Measurements from ENCODE around the gene USP21. TPM values are rescaled to one million over a fixed set of nuclear protein-coding genes. Genes with fewer than 3 reads are reported as not detected.

The USP21 gene
- polyA plus RNA-seq, 1 experiment, result 19.3 TPM

DNA sequence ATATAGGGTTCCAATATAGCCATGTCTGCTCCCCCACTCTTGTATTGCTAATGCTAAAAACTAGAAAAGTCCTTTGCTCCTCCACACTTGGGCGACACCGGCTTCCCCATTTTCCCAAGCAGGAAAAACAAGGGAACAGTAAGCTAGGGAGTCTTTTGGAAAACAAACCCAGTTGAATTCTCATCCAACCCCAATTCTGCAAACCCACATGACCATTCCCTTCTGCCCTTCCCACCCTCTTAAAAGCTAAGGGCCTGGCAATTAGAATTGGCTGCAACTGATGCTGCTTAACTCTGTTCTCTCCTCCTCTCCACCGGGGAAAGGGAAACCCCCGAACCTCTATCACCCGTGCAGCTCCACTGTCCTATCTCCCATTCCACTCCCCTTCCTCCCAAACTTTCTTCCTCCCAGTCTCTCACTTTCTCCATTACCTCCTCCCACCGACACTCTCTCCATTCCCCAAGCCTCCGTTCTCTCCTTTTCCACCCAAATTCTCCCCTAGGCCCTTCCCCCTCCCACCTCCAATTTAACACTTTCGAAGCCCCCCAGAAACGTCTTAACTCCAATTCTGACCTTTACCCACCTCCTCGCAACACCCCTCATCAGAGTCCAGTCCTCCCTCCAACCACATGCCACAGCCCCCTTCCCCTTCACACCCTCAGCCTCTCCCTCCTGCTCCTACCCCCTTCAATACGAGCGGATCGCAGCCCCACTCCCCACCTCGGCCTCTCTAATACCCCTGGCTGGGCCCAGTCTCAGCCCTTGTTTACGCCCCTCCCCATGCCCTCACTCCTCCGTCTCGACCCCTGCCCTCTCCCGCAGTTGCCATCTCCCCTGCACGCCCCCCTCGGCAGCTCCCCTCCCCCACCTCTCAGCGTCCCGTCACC is 27.5 kb upstream of the USP21 start:
- Histone ChIP-seq H3K27me3 (ENCODE audit: control insufficient read depth, insufficient read depth, low read length) (no peaks in the 10 kb centered on the region), H3K36me3 (ENCODE audit: control insufficient read depth, insufficient read depth, low read length) (peaks cover 7% of the 10 kb centered on the region), H3K4me3 (ENCODE audit: low read depth, low read length) (peak overlapping the region; percentile 97)
- no peak for DNase-seq (ENCODE audit: low read depth)
- TF ChIP-seq, protein P1, sequence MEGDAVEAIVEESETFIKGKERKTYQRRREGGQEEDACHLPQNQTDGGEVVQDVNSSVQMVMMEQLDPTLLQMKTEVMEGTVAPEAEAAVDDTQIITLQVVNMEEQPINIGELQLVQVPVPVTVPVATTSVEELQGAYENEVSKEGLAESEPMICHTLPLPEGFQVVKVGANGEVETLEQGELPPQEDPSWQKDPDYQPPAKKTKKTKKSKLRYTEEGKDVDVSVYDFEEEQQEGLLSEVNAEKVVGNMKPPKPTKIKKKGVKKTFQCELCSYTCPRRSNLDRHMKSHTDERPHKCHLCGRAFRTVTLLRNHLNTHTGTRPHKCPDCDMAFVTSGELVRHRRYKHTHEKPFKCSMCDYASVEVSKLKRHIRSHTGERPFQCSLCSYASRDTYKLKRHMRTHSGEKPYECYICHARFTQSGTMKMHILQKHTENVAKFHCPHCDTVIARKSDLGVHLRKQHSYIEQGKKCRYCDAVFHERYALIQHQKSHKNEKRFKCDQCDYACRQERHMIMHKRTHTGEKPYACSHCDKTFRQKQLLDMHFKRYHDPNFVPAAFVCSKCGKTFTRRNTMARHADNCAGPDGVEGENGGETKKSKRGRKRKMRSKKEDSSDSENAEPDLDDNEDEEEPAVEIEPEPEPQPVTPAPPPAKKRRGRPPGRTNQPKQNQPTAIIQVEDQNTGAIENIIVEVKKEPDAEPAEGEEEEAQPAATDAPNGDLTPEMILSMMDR (IDR thresholded peaks at IDR 0.05; ENCODE audit: insufficient read depth, low read depth, low read length), result no peak
- ChIA-PET CTCF (interaction anchor here (0.9 to 4.4 kb wide), 5 partner anchors 9 to 86 kb away, joined by 3 to 25 read pairs (median 3); partner anchors contain the start of genes KLHDC9 and USF1), POLR2A (no interaction called here)

DNA sequence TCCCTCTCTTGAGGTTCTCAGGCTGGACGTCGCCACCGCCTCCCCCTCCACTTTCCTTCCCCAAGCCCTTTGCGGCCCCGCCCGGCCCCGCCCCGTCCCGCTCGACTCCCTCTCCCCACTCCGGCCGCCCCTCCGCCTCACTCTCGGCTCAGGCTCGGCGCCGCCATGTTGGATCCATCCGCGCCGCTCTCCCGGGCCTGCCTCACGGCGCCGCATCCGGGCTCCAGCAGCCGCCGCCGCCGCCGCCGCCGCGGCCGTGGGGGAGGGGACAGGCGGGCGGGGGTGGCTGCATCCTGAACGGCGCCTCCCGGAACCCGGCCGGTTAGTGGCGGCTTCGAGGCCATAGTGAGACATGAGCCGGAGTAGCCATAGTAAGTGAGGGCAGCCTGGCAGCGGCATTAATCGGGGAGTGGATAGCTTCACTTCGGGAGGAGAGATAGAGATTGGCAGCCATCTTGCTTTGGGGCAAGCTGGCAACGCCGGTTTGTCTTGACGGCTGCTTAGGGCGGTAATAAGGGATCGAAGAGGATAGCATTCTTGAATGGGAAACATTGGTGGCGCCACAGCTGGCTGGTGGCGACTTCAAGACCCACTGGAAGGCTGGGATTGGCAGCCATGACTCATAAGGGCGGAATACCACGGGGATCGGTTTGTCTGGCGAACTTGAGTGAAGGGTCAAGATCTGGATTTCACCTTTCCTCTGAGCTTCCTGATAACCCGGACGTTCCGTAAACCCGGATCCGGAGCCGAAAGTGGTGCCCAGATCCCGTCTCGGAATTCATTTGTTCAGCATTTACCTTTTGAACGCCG is 26.7 kb upstream of the USP21 start, which contains the start of gene DEDD:
DEDD (minus strand) TSS at position 258 of the 810 bp plus-strand sequence. CDS start 8,205 bp downstream, outside the sequence.
- DNase-seq (ENCODE audit: low read depth), result peak; percentile 88
- CTCF ChIA-PET, result interaction anchor here (0.9 to 4.4 kb wide), 8 partner anchors 9 to 1334 kb away, joined by 3 to 25 read pairs (median 3); partner anchors contain the start of genes KLHDC9, PPOX and USF1
- Histone ChIP-seq H3K36me3 (ENCODE audit: control insufficient read depth, insufficient read depth, low read length) (peaks cover 7% of the 10 kb centered on the region), H3K27me3 (ENCODE audit: control insufficient read depth, insufficient read depth, low read length) (no peaks in the 10 kb centered on the region), H3K4me3 (ENCODE audit: low read depth, low read length) (peak within 1 kb of the TSS; percentile 97)
- POLR2A ChIA-PET, result interaction anchor here (0.8 to 1.1 kb wide), 3 partner anchors 15 to 69 kb away, joined by 3 to 6 read pairs (median 4); partner anchors contain the start of genes NDUFS2, NIT1, PFDN2 and UFC1
- TF ChIP-seq, protein P1 (IDR thresholded peaks at IDR 0.05; ENCODE audit: insufficient read depth, low read depth, low read length), result 0 out of 2 replicates have a peak, but pooled peaks have one; percentile 6

DNA sequence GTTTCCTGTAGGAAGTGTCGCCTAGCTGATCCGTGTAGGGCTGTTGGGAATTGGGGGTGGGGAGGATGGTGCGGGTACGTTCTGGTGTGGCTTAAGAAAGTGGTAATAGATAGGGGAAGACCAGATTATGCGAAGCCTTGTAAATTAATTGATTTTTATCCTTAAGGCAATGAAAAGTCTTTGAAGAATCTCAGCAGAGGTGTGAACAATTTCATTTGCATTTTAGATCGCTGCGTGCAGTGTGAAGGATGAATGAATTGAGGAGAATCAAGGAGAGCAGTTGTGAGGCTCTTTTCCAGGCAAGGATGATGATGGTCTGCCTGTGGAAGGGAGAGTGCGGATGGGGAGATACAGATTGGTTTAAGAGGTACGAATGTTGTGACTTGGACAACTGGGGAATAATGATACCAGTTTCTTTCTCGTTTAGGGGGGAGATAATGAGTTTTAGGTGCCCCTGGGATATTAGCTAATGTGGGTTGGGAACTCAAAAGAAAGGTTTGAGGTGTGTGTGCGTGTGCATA is 26.0 kb upstream of the USP21 start:
- peaks cover 4% of the 10 kb centered on the region; the same call in 1 of the 2 replicates for H3K36me3 ChIP-seq (ENCODE audit: control insufficient read depth, insufficient read depth, low read length)
- peak overlapping the region; percentile 97 for H3K4me3 ChIP-seq (ENCODE audit: low read depth, low read length)
- TF ChIP-seq, protein P1 (IDR thresholded peaks at IDR 0.05; ENCODE audit: insufficient read depth, low read depth, low read length), result no peak
- H3K27me3 ChIP-seq (ENCODE audit: control insufficient read depth, insufficient read depth, low read length), result no peaks in the 10 kb centered on the region
- POLR2A ChIA-PET, result interaction anchor here (0.8 to 1.1 kb wide), 3 partner anchors 15 to 69 kb away, joined by 3 to 6 read pairs (median 4); partner anchors contain the start of genes NDUFS2, NIT1, PFDN2 and UFC1
- DNase-seq (ENCODE audit: low read depth), result no peak
- CTCF ChIA-PET, result interaction anchor here (0.9 to 4.4 kb wide), 8 partner anchors 8 to 1334 kb away, joined by 3 to 25 read pairs (median 3); partner anchors contain the start of genes KLHDC9, PPOX and USF1

DNA sequence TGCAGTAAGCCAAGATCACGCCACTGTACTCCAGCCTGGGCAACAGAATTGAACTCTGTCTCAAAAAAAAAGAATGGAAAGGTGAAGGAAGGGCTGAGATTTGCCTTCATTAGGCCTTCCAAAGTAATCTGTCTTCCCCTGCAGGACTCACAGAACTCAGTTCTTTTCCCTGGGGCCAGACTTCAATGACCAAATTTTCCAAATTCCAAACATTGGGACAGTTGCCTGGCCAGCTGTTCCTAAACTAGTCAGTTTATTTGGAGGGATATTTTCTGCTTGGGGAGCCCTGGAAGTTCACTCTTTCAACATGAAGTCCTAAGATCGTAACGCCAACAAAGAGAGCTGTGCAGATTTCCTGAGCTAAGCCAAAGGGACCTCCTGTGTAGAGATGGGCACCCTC is 21.4 kb upstream of the USP21 start:
- DNase-seq (ENCODE audit: low read depth), result no peak

More for the DNA sequence above, 21.4 kb upstream of the USP21 start:
- CTCF ChIA-PET, result interaction anchor here (0.7 to 3.8 kb wide), 10 partner anchors 16 to 147 kb away, joined by 3 to 36 read pairs (median 4); partner anchors contain the start of gene KLHDC9
- TF ChIP-seq, protein P1 (IDR thresholded peaks at IDR 0.05; ENCODE audit: insufficient read depth, low read depth, low read length), result no peak
- POLR2A ChIA-PET, result interaction anchor here (0.6 kb wide), 1 partner anchor 124 kb away, joined by 3 read pairs; no protein-coding TSS in a partner anchor
- Histone ChIP-seq H3K27me3 (ENCODE audit: control insufficient read depth, insufficient read depth, low read length) (no peaks in the 10 kb centered on the region), H3K4me3 (ENCODE audit: low read depth, low read length) (no peak overlapping the region), H3K36me3 (ENCODE audit: control insufficient read depth, insufficient read depth, low read length) (no peaks in the 10 kb centered on the region)
